Kidney (tissue), 14 donors: ENCODE data around the gene SMIM5. TPM values are rescaled to one million over a fixed set of nuclear protein-coding genes. Genes with fewer than 3 reads are reported as not detected.

Experiments
- DNase-seq, 5 donors: peaks; one replicate each; pipeline ENCODE4 v3.0.0-alpha.2; 2013 to 2020
- FAIRE-seq: peaks from 2 replicates; lab custom pipeline; 2012; peaks lifted over from hg19 to GRCh38; lab: Jason Lieb, UNC
- H3K27ac ChIP-seq, 2 donors: one replicate each; pipeline ENCODE4 v1.7.0; 2013; ENCODE audit warnings: low read depth in 2 of 2, low read length in 2 of 2, inconsistent platforms in 1 of 2
- H3K27me3 ChIP-seq: one replicate; pipeline ENCODE4 v1.7.1; 2013; ENCODE audit warnings: low read length, inconsistent platforms; ENCODE audit not compliant: control insufficient read depth, insufficient read depth
- H3K36me3 ChIP-seq, 3 donors: one replicate each; pipeline versions ENCODE4 v1.7.0 to v1.7.1; 2013; ENCODE audit warnings: low read length in 3 of 3, control low read depth in 1 of 3, inconsistent platforms in 1 of 3; ENCODE audit not compliant: insufficient read depth in 3 of 3, control insufficient read depth in 2 of 3
- H3K4me1 ChIP-seq, 3 donors: one replicate each; pipeline versions ENCODE4 v1.7.0 to v1.7.1; 2013; ENCODE audit warnings: low read length in 3 of 3, inconsistent platforms in 1 of 3, low read depth in 1 of 3; ENCODE audit not compliant: control insufficient read depth in 2 of 3, insufficient read depth in 2 of 3
- H3K4me3 ChIP-seq, 3 donors: one replicate each; pipeline versions ENCODE4 v1.7.0 to v1.8.1; 2013; ENCODE audit warnings: low read length in 3 of 3, control low read depth in 1 of 3, inconsistent platforms in 1 of 3
- H3K9ac ChIP-seq, 3 donors: one replicate each; pipeline versions ENCODE4 v1.7.0 to v1.7.1; 2013; ENCODE audit warnings: low read length in 3 of 3, control low read depth in 1 of 3, inconsistent platforms in 1 of 3
- H3K9me3 ChIP-seq, 3 donors: one replicate each; pipeline versions ENCODE4 v1.7.0 to v1.7.1; 2013; ENCODE audit warnings: low read length in 3 of 3, control low read depth in 1 of 3, inconsistent platforms in 1 of 3; ENCODE audit not compliant: control insufficient read depth in 2 of 3, insufficient read depth in 1 of 3
- intact Hi-C: fragments of 100-400 bp; cut with DNase I; formaldehyde crosslinking; loops from one replicate; pipeline ENCODE4 v1.11.1; 2022
- polyA plus RNA-seq: library from polyadenylated mRNA; stranded (reverse); fragments of 350-450 nt; fragmentation: Illumina TruSeq; extraction: RNeasy Lipid Tissue Mini Kit (QIAGEN cat#74804); gene quantifications from one replicate; pipeline ENCODE4 v1.2.3, GENCODE V29; 2014; ENCODE audit warnings: low read depth, low replicate concordance; ENCODE audit not compliant: insufficient read depth
- total RNA-seq: library from RNA; stranded (reverse); fragmentation: NEBNext Ultra II Directional; extraction: Animal tissue kit (Norgen Biotek cat#: 25700); gene quantifications from one replicate; pipeline ENCODE4 v1.2.1, GENCODE V29; 2021
- TF ChIP-seq, protein P1 (sequence below): IDR thresholded peaks from 3 replicates; pipeline ENCODE4 v1.5.1; 2012; ENCODE audit warnings: mild to moderate bottlenecking, moderate library complexity, borderline replicate concordance; ENCODE audit not compliant: insufficient read depth; ENCODE audit errors: extremely low read depth
- donor health status: control.
- donor health status: control.
- donor health status: control.
- donor health status: control.
- donor health status: control.
- donor health status: DM: yes; HTN: yes; CAD: no.
- donor health status: Normal renal cell carcinoma (clear cell type).

The SMIM5 gene
- total and polyA plus RNA-seq, 2 donors from 2014 or later = 8.0 to 63.0 TPM

DNA sequence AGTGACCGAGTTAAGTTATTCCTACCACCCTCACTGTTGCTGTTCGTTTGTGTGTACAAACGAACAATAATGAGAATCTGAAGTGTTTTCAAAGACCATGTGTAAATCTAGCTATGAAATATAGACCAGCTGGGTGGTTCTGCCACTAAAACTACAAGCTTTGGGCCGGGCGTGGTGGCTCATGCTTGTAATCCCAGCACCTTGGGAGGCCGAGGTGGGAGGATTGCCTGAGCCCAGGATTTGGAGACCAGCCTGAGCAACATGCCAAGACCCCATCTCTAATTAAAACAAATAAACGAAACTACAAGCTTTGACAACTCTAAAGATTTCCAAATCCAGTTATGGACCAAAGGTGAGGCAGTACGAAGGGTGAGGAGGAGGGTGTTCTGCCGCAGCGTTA, 32.7 kb downstream of the SMIM5 start:
- H3K4me3 ChIP-seq = peak overlapping the region; percentile 81 to 96 (median 91)
- no peak overlapping the region for H3K27ac ChIP-seq
- peaks cover 0 to 15% (median 8%) of the 10 kb centered on the region in 3 donors for H3K4me1 ChIP-seq
- intact Hi-C loops = no loop called here
- peak in 1 of 5 donors; percentile 20 for DNase-seq
- H3K27me3 ChIP-seq = no peaks in the 10 kb centered on the region
- no peak for FAIRE-seq
- H3K36me3 ChIP-seq = peaks cover 3 to 29% (median 18%) of the 10 kb centered on the region in 3 donors
- TF ChIP-seq, protein P1, sequence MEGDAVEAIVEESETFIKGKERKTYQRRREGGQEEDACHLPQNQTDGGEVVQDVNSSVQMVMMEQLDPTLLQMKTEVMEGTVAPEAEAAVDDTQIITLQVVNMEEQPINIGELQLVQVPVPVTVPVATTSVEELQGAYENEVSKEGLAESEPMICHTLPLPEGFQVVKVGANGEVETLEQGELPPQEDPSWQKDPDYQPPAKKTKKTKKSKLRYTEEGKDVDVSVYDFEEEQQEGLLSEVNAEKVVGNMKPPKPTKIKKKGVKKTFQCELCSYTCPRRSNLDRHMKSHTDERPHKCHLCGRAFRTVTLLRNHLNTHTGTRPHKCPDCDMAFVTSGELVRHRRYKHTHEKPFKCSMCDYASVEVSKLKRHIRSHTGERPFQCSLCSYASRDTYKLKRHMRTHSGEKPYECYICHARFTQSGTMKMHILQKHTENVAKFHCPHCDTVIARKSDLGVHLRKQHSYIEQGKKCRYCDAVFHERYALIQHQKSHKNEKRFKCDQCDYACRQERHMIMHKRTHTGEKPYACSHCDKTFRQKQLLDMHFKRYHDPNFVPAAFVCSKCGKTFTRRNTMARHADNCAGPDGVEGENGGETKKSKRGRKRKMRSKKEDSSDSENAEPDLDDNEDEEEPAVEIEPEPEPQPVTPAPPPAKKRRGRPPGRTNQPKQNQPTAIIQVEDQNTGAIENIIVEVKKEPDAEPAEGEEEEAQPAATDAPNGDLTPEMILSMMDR = no peak
- peak overlapping the region in 1 of 3 donors; percentile 80 for H3K9ac ChIP-seq
- no peaks in the 10 kb centered on the region for H3K9me3 ChIP-seq

DNA sequence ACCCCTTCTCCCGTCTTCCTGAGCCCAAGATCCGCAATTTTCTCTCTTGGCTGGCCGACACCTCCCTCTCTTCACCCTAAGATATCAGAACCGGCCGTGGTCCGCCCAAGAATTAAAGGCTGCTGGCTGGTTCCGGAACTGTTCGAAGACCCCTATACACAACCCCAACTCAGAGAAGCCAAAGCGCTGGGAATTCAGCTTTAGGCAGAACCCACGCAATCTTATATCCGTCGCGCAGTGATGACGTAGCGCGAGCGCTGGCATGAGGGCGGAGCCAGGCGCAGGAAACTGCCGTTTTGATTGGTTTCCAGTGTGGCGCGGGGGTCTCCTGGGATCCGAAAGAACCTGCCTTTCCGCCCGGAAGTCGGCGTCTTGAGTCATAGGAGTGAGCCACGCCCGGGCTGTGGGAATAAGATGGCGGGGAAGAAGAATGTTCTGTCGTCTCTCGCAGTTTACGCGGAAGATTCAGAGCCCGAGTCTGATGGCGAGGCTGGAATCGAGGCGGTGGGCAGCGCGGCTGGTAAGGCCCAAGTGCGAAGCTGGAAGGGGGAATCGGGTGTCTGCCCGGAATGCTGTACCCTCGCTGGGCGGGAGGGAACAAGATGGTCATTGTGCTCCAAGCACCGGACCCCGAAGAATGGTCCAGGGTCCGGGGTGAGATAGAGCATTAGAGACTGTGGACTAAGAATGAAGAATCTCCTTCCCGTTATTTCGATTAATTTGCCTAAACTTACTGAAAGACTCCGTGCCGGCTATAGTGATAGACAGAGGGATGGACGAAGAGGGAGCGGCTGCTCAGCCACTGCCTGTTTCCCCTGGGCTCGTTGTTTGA, 33.9 kb downstream of the SMIM5 start, which contains the start of the genes RECQL5 and SAP30BP:
TSS of gene RECQL5 (minus strand) at position 196 of the 832 bp plus-strand sequence. CDS start 597 bp downstream, outside the sequence.
TSS of gene SAP30BP (plus strand) at position 380 of the 832 bp plus-strand sequence. CDS start at position 415, 35 bp downstream.
- H3K4me1 ChIP-seq = peaks cover 0 to 15% (median 8%) of the 10 kb centered on the region in 3 donors
- H3K36me3 ChIP-seq = peaks cover 3 to 31% (median 19%) of the 10 kb centered on the region in 3 donors
- FAIRE-seq (peak; percentile 80), DNase-seq (peak; percentile 98 to 99 (median 99))
- no peaks in the 10 kb centered on the region for H3K27me3 ChIP-seq
- H3K9me3 ChIP-seq = no peaks in the 10 kb centered on the region
- H3K9ac ChIP-seq = peak within 1 kb of the TSS; percentile 84 to 97 (median 88)
- TF ChIP-seq, protein P1 = no peak
- H3K27ac ChIP-seq = peak within 1 kb of the TSS; percentile 83 to 84
- intact Hi-C loops = no loop called here
- H3K4me3 ChIP-seq = peak within 1 kb of the TSS; percentile 92 to 98 (median 96)

DNA sequence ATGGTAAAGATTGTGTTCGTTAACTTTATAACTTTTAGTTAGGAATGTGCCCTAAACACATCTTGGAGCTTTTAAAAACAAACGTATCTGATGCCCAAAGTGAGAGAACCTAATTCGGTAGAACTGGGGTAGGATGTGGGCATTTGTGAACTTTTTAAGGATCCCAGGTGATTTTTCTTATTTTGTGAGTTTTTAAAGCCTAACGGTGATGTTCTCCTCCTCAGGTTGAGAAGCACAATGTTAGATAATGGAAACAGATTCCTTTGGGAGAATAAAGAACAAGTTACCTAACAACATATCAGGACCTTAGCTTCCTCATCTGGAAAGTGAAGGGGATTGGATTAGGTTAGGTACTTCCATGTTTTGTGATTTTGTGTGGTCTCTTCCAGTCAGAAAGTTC, 34.6 kb downstream of the SMIM5 start:
- H3K4me3 ChIP-seq = peak overlapping the region; percentile 92 to 98 (median 96)
- H3K9me3 ChIP-seq = no peaks in the 10 kb centered on the region
- H3K9ac ChIP-seq = peak overlapping the region; percentile 84 to 97 (median 88)
- FAIRE-seq (no peak), DNase-seq (no peak)
- TF ChIP-seq, protein P1 = no peak
- H3K27me3 ChIP-seq = no peaks in the 10 kb centered on the region
- peaks cover 3 to 31% (median 13%) of the 10 kb centered on the region in 3 donors for H3K36me3 ChIP-seq
- intact Hi-C loops = no loop called here
- peaks cover 0 to 15% (median 8%) of the 10 kb centered on the region in 3 donors for H3K4me1 ChIP-seq
- no peak overlapping the region for H3K27ac ChIP-seq
